Activated CD8-positive, alpha-beta memory T cell treated with anti-CD3 and anti-CD28 coated beads, Interleukin-2, amount 50 U/mL, for 48 hours (primary cell): ENCODE data around the gene ST6GALNAC6.
"Not testable (repeated sequence)": the region's sequence is repeated elsewhere in the genome, so short reads cannot be mapped to it uniquely, and the experiment has no call there.

Source experiments
- DNase-seq: peaks from one replicate; pipeline ENCODE4 v3.0.0-alpha.2; 2020

The ST6GALNAC6 gene

GRCh38 chr9:127853312-127854183, 45.9 kb downstream of the ST6GALNAC6 start:
- no peak for DNase-seq

GRCh38 chr9:127852829-127853228, 46.6 kb downstream of the ST6GALNAC6 start:
- no peak for DNase-seq

GRCh38 chr9:127850286-127850830, 49.0 kb downstream of the ST6GALNAC6 start:
- DNase-seq: no peak

GRCh38 chr9:127848756-127849504, 50.5 kb downstream of the ST6GALNAC6 start:
- DNase-seq: no peak

- DNase-seq: no peak
Observed at GRCh38 chr9:127847833-127848755, 51.3 kb downstream of the ST6GALNAC6 start.

GRCh38 chr9:127847178-127847510, 52.3 kb downstream of the ST6GALNAC6 start:
- no peak for DNase-seq

- no peak for DNase-seq
Observed at GRCh38 chr9:127846443-127847177, 52.8 kb downstream of the ST6GALNAC6 start.

GRCh38 chr9:127845619-127846018, 53.8 kb downstream of the ST6GALNAC6 start:
- DNase-seq: not testable (repeated sequence)

- DNase-seq: no peak
Observed at GRCh38 chr9:127844821-127845359, 54.5 kb downstream of the ST6GALNAC6 start.

GRCh38 chr9:127841087-127841835, 58.1 kb downstream of the ST6GALNAC6 start:
- DNase-seq: no peak

GRCh38 chr9:127838375-127839078, 60.9 kb downstream of the ST6GALNAC6 start:
- no peak for DNase-seq

GRCh38 chr9:127837346-127837745, 62.1 kb downstream of the ST6GALNAC6 start:
- no peak for DNase-seq

- not testable (repeated sequence) for DNase-seq
Observed at GRCh38 chr9:127836561-127836960, 62.8 kb downstream of the ST6GALNAC6 start.

- peak; percentile 69 for DNase-seq
Observed at GRCh38 chr9:127835991-127836516, 63.3 kb downstream of the ST6GALNAC6 start.
